Activated CD4-positive, alpha-beta memory T cell treated with anti-CD3 and anti-CD28 coated beads, Interleukin-2, amount 10 ng/mL, durations not matched to agents 7 days and 5 days (primary cell): ENCODE data around the gene SLC2A13. TPM values are rescaled to one million over a fixed set of nuclear protein-coding genes. Genes with fewer than 3 reads are reported as not detected.
"Not testable (repeated sequence)": the region's sequence is repeated elsewhere in the genome, so short reads cannot be mapped to it uniquely, and the experiment has no call there.

Experiments used
- CTCF ChIA-PET: fragments of 350-600 bp; sonication (Branson Sonifier 250); formaldehyde crosslinking; loops from one replicate; lab custom pipeline; 2021; ENCODE audit warnings: antibody characterized with exemption, inconsistent platforms; lab: Charles Lee
- POLR2A ChIA-PET: fragments of 350-600 bp; sonication (Branson Sonifier 250); formaldehyde crosslinking; loops from one replicate; lab custom pipeline; 2021; ENCODE audit warnings: antibody characterized with exemption; lab: Charles Lee
- DNase-seq: peaks from one replicate; pipeline ENCODE4 v3.0.0-alpha.2; 2020
- H3K27ac Mint-ChIP-seq: one replicate; pipeline ENCODE4 v1.8.0; 2021; ENCODE audit warnings: mild to moderate bottlenecking, mixed read lengths
- H3K27me3 Mint-ChIP-seq: one replicate; pipeline ENCODE4 v1.8.0; 2021; ENCODE audit warnings: mixed read lengths
- H3K36me3 Mint-ChIP-seq: one replicate; pipeline ENCODE4 v1.8.0; 2021; ENCODE audit warnings: low read depth, mixed read lengths
- H3K4me1 Mint-ChIP-seq: one replicate; pipeline ENCODE4 v1.8.0; 2021; ENCODE audit warnings: mixed read lengths
- H3K4me3 Mint-ChIP-seq: one replicate; pipeline ENCODE4 v1.8.0; 2021; ENCODE audit warnings: mild to moderate bottlenecking, mixed read lengths
- H3K9me3 Mint-ChIP-seq: one replicate; pipeline ENCODE4 v1.8.0; 2021; ENCODE audit warnings: mixed read lengths
- total RNA-seq, 2 experiments: library from RNA; stranded (reverse); gene quantifications; one replicate each; pipeline ENCODE4 v1.2.3, GENCODE V29; 2021

Gene SLC2A13
- total RNA-seq, 2 experiments from 2014 or later = 3.2 to 3.4 TPM

- Mint-ChIP-seq H3K27ac (no peak overlapping the region), H3K4me1 (peaks cover 2% of the 10 kb centered on the region), H3K4me3 (no peak overlapping the region), H3K36me3 (no peaks in the 10 kb centered on the region), H3K27me3 (no peaks in the 10 kb centered on the region), H3K9me3 (no peaks in the 10 kb centered on the region)
- ChIA-PET CTCF (no interaction called here), POLR2A (no interaction called here)
- no peak for DNase-seq
These were observed 353.3 kb downstream of the SLC2A13 start for GRCh38 chr12:39752482-39753137.

GRCh38 chr12:39746151-39746550, 359.7 kb downstream of the SLC2A13 start:
- H3K4me3 Mint-ChIP-seq, H3K27me3 Mint-ChIP-seq, POLR2A ChIA-PET, H3K36me3 Mint-ChIP-seq, H3K4me1 Mint-ChIP-seq, H3K27ac Mint-ChIP-seq, DNase-seq, H3K9me3 Mint-ChIP-seq, CTCF ChIA-PET: not testable (repeated sequence)

GRCh38 chr12:39743655-39744054, 362.2 kb downstream of the SLC2A13 start:
- H3K4me1 Mint-ChIP-seq = no peaks in the 10 kb centered on the region
- H3K27me3 Mint-ChIP-seq = no peaks in the 10 kb centered on the region
- ChIA-PET POLR2A (no interaction called here), CTCF (no interaction called here)
- H3K27ac Mint-ChIP-seq = no peak overlapping the region
- H3K9me3 Mint-ChIP-seq = no peaks in the 10 kb centered on the region
- no peaks in the 10 kb centered on the region for H3K36me3 Mint-ChIP-seq
- H3K4me3 Mint-ChIP-seq = no peak overlapping the region
- DNase-seq = no peak

GRCh38 chr12:39736406-39736805, 369.5 kb downstream of the SLC2A13 start:
- no peaks in the 10 kb centered on the region for H3K4me1 Mint-ChIP-seq
- ChIA-PET POLR2A (no interaction called here), CTCF (no interaction called here)
- peaks cover 17% of the 10 kb centered on the region for H3K9me3 Mint-ChIP-seq
- H3K4me3 Mint-ChIP-seq = no peak overlapping the region
- no peak for DNase-seq
- no peaks in the 10 kb centered on the region for H3K27me3 Mint-ChIP-seq
- peaks cover 3% of the 10 kb centered on the region for H3K36me3 Mint-ChIP-seq
- no peak overlapping the region for H3K27ac Mint-ChIP-seq

GRCh38 chr12:39723831-39724230, 382.1 kb downstream of the SLC2A13 start:
- Mint-ChIP-seq H3K27ac (no peak overlapping the region), H3K4me1 (peaks cover 26% of the 10 kb centered on the region), H3K27me3 (no peaks in the 10 kb centered on the region), H3K36me3 (no peaks in the 10 kb centered on the region), H3K4me3 (no peak overlapping the region), H3K9me3 (no peaks in the 10 kb centered on the region)
- DNase-seq = peak; percentile 50
- ChIA-PET CTCF (interaction anchor here (1.1 kb wide), 1 partner anchor 392 kb away, joined by 6 read pairs; no protein-coding TSS in a partner anchor), POLR2A (no interaction called here)

GRCh38 chr12:39722504-39722903, 383.4 kb downstream of the SLC2A13 start:
- H3K9me3 Mint-ChIP-seq = no peaks in the 10 kb centered on the region
- no peaks in the 10 kb centered on the region for H3K27me3 Mint-ChIP-seq
- peaks cover 26% of the 10 kb centered on the region for H3K4me1 Mint-ChIP-seq
- no peaks in the 10 kb centered on the region for H3K36me3 Mint-ChIP-seq
- ChIA-PET CTCF (interaction anchor here (1.0 kb wide), 1 partner anchor 103 kb away, joined by 4 read pairs; the partner anchor contains the start of gene ABCD2), POLR2A (interaction anchor here (1.4 to 1.8 kb wide), 2 partner anchors 103 to 255 kb away, joined by 3 to 4 read pairs; partner anchors contain the start of gene ABCD2)
- DNase-seq = no peak
- no peak overlapping the region for H3K27ac Mint-ChIP-seq
- no peak overlapping the region for H3K4me3 Mint-ChIP-seq

GRCh38 chr12:39713552-39713951, 392.3 kb downstream of the SLC2A13 start:
- ChIA-PET POLR2A (no interaction called here), CTCF (no interaction called here)
- Mint-ChIP-seq H3K27ac (no peak overlapping the region), H3K4me3 (no peak overlapping the region), H3K27me3 (peaks cover 6% of the 10 kb centered on the region), H3K9me3 (no peaks in the 10 kb centered on the region), H3K36me3 (no peaks in the 10 kb centered on the region), H3K4me1 (no peaks in the 10 kb centered on the region)
- no peak for DNase-seq

GRCh38 chr12:39712334-39712733, 393.5 kb downstream of the SLC2A13 start:
- Mint-ChIP-seq H3K27ac (no peak overlapping the region), H3K4me3 (no peak overlapping the region), H3K9me3 (no peaks in the 10 kb centered on the region), H3K36me3 (no peaks in the 10 kb centered on the region), H3K27me3 (peaks cover 10% of the 10 kb centered on the region), H3K4me1 (no peaks in the 10 kb centered on the region)
- ChIA-PET CTCF (no interaction called here), POLR2A (no interaction called here)
- DNase-seq = no peak

Other genes starting within 250 kb of the SLC2A13 start
- gene LRRK2, start 118.9 kb upstream of the SLC2A13 start, total RNA-seq = under 1 TPM; 0.05 to 0.25 TPM